H9 (cell line): ENCODE measurements around the gene DAAM1. TPM values are rescaled to one million over a fixed set of nuclear protein-coding genes. Genes with fewer than 3 reads are reported as not detected.

Experiments
- DNase-seq: peaks from one replicate; pipeline ENCODE4 v3.0.0-alpha.2; 2017
- H2AFZ ChIP-seq: one replicate; pipeline ENCODE4 v1.6.1; 2013; ENCODE audit warnings: mild to moderate bottlenecking, low read length, control low read depth, moderate library complexity
- H2AK5ac ChIP-seq: 2 replicates; pipeline ENCODE4 v1.6.1; 2013; ENCODE audit warnings: low read length, control low read depth, mixed read lengths; ENCODE audit not compliant: insufficient read length
- H2BK120ac ChIP-seq: one replicate; pipeline ENCODE4 v1.6.1; 2013; ENCODE audit warnings: low read depth, mild to moderate bottlenecking, low read length, control low read depth, inconsistent platforms; ENCODE audit not compliant: poor library complexity, severe bottlenecking
- H2BK12ac ChIP-seq: 2 replicates; pipeline ENCODE4 v1.6.1; 2013; ENCODE audit warnings: low read length, control low read depth, mixed read lengths, low read depth; ENCODE audit not compliant: insufficient read length
- H2BK15ac ChIP-seq: 2 replicates; pipeline ENCODE4 v1.6.1; 2013; ENCODE audit warnings: low read depth, low read length, control low read depth
- H2BK20ac ChIP-seq: one replicate; pipeline ENCODE4 v1.6.1; 2013; ENCODE audit warnings: low read depth, mild to moderate bottlenecking, low read length, control low read depth, inconsistent platforms; ENCODE audit not compliant: poor library complexity, severe bottlenecking
- H2BK5ac ChIP-seq: 2 replicates; pipeline ENCODE4 v1.6.1; 2013; ENCODE audit warnings: low read length, control low read depth, mixed read lengths; ENCODE audit not compliant: insufficient read length
- H3K14ac ChIP-seq: 2 replicates; pipeline ENCODE4 v1.6.1; 2013; ENCODE audit warnings: low read length, control low read depth; ENCODE audit not compliant: insufficient read depth
- H3K18ac ChIP-seq: 2 replicates; pipeline ENCODE4 v1.6.1; 2013; ENCODE audit warnings: low read depth, mild to moderate bottlenecking, mixed read lengths, low read length, control low read depth; ENCODE audit not compliant: insufficient read length
- H3K23ac ChIP-seq: 2 replicates; pipeline ENCODE4 v1.6.1; 2013; ENCODE audit warnings: low read length, control low read depth, mixed read lengths, low read depth; ENCODE audit not compliant: insufficient read length
- H3K23me2 ChIP-seq: 2 replicates; pipeline ENCODE4 v1.6.1; 2013; ENCODE audit warnings: low read depth, mild to moderate bottlenecking, mixed read lengths, low read length, control low read depth; ENCODE audit not compliant: insufficient read length, poor library complexity, severe bottlenecking
- H3K27ac ChIP-seq: 2 replicates; pipeline ENCODE4 v1.5.1; 2013; ENCODE audit warnings: low read length, control low read depth, mixed read lengths, low read depth; ENCODE audit not compliant: insufficient read length
- H3K27me3 ChIP-seq: 2 replicates; pipeline ENCODE4 v1.6.1; 2013; ENCODE audit warnings: low read length, control low read depth, inconsistent platforms; ENCODE audit not compliant: insufficient read depth
- H3K4ac ChIP-seq: 2 replicates; pipeline ENCODE4 v1.6.1; 2013; ENCODE audit warnings: low read depth, mild to moderate bottlenecking, control low read depth, inconsistent platforms, low read length, moderate library complexity
- H3K4me1 ChIP-seq: 2 replicates; pipeline ENCODE4 v1.6.1; 2013; ENCODE audit warnings: low read length, control low read depth, inconsistent platforms; ENCODE audit not compliant: insufficient read depth
- H3K4me2 ChIP-seq: 2 replicates; pipeline ENCODE4 v1.6.1; 2013; ENCODE audit warnings: low read length, control low read depth, mixed read lengths; ENCODE audit not compliant: insufficient read length, insufficient read depth
- H3K56ac ChIP-seq: 2 replicates; pipeline ENCODE4 v1.6.1; 2013; ENCODE audit warnings: low read depth, mild to moderate bottlenecking, mixed read lengths, low read length, control low read depth; ENCODE audit not compliant: insufficient read length
- H3K79me1 ChIP-seq: 2 replicates; pipeline ENCODE4 v1.6.1; 2013; ENCODE audit warnings: low read depth, mild to moderate bottlenecking, moderate library complexity, low read length, control low read depth, inconsistent platforms; ENCODE audit not compliant: insufficient read depth, poor library complexity, severe bottlenecking
- H3K79me2 ChIP-seq: 2 replicates; pipeline ENCODE4 v1.6.1; 2013; ENCODE audit warnings: low read length, control low read depth, inconsistent platforms; ENCODE audit not compliant: insufficient read depth
- H3K9ac ChIP-seq: 2 replicates; pipeline ENCODE4 v1.6.1; 2013; ENCODE audit warnings: low read length, control low read depth, mixed read lengths; ENCODE audit not compliant: insufficient read length; ENCODE audit errors: extremely low read depth
- H3K9me3 ChIP-seq: one replicate; pipeline ENCODE4 v1.6.1; 2013; ENCODE audit warnings: low read depth, low read length, inconsistent platforms; ENCODE audit not compliant: control insufficient read depth
- H3T11ph ChIP-seq: one replicate; pipeline ENCODE4 v1.6.1; 2013; ENCODE audit warnings: mild to moderate bottlenecking, low read length, control low read depth, inconsistent platforms
- H4K20me1 ChIP-seq: one replicate; pipeline ENCODE4 v1.6.1; 2013; ENCODE audit not compliant: control insufficient read depth, insufficient read length, insufficient read depth
- H4K5ac ChIP-seq: 2 replicates; pipeline ENCODE4 v1.6.1; 2013; ENCODE audit warnings: low read depth, mild to moderate bottlenecking, mixed read lengths, low read length, control low read depth; ENCODE audit not compliant: insufficient read length
- H4K8ac ChIP-seq: replicated peaks from 2 replicates; pipeline ENCODE4 v1.6.1; 2013; ENCODE audit warnings: low read length, control low read depth, mixed read lengths, low read depth; ENCODE audit not compliant: insufficient read length
- H4K91ac ChIP-seq: 2 replicates; pipeline ENCODE4 v1.6.1; 2013; ENCODE audit warnings: low read depth, mild to moderate bottlenecking, moderate library complexity, mixed read lengths, low read length, control low read depth; ENCODE audit not compliant: insufficient read length
- H3K27ac Mint-ChIP-seq, 3 experiments: 2 replicates in 2 of 3; 3 replicates in 1 of 3; pipeline ENCODE4 v1.8.0; 2020 to 2021; ENCODE audit warnings: mixed read lengths in 3 of 3, mild to moderate bottlenecking in 1 of 3, moderate library complexity in 1 of 3
- H3K27me3 Mint-ChIP-seq: 2 replicates; pipeline ENCODE4 v1.8.0; 2021; ENCODE audit warnings: low read depth, mild to moderate bottlenecking, moderate library complexity, mixed read lengths
- H3K36me3 Mint-ChIP-seq, 3 experiments: 2 replicates in 2 of 3; 3 replicates in 1 of 3; pipeline ENCODE4 v1.8.0; 2020 to 2021; ENCODE audit warnings: low read depth in 3 of 3, mixed read lengths in 3 of 3; ENCODE audit not compliant: insufficient read depth in 1 of 3
- H3K4me1 Mint-ChIP-seq, 2 experiments: 2 replicates each; pipeline ENCODE4 v1.8.0; 2020; ENCODE audit warnings: mixed read lengths in 2 of 2
- H3K4me3 Mint-ChIP-seq, 2 experiments: 2 replicates in 1 of 2; 3 replicates in 1 of 2; pipeline ENCODE4 v1.8.0; 2020 to 2021; ENCODE audit warnings: mild to moderate bottlenecking in 2 of 2, mixed read lengths in 2 of 2, moderate library complexity in 1 of 2
- H3K9me3 Mint-ChIP-seq, 2 experiments: 2 replicates in 1 of 2; 3 replicates in 1 of 2; pipeline ENCODE4 v1.8.0; 2020; ENCODE audit warnings: mild to moderate bottlenecking in 2 of 2, mixed read lengths in 2 of 2, moderate library complexity in 1 of 2
- CTCF ChIP-seq: fragments of 200-600 bp; sonication (generic); conservative IDR thresholded peaks from 3 replicates; pipeline ENCODE4 v1.8.0; 2021; ENCODE audit warnings: antibody characterized with exemption, mild to moderate bottlenecking
- WGBS: extraction: QIAGEN DNeasy Blood & Tissue Kit; methylation state at CpG from one replicate; pipeline ENCODE4 v1.1.7; 2013; ENCODE audit warnings: missing lambda C conversion rate, low lambda C conversion rate, mixed read lengths; ENCODE audit not compliant: insufficient read length; ENCODE audit errors: extremely low coverage; 5-methylcytosine and 5-hydroxymethylcytosine counted together
- total RNA-seq: library from RNA; stranded (reverse); gene quantifications from 2 replicates; pipeline ENCODE4 v1.2.1, GENCODE V29; 2021

Gene DAAM1
- total RNA-seq, 1 experiment from 2014 or later = 19.5 TPM

GRCh38 chr14:59354666-59355065, 166.2 kb downstream of the DAAM1 start:
- H4K5ac ChIP-seq = no peak overlapping the region
- H3K27me3 ChIP-seq = no peaks in the 10 kb centered on the region
- no peak for TF ChIP-seq CTCF
- H3K4ac ChIP-seq = no peak overlapping the region
- H3K14ac ChIP-seq = no peak overlapping the region
- H2BK5ac ChIP-seq = no peak overlapping the region
- H3K9ac ChIP-seq = no peak overlapping the region
- H3K56ac ChIP-seq = no peak overlapping the region
- Mint-ChIP-seq H3K27ac (peak overlapping the region in 1 of 3 experiments; percentile 26; a peak in 1 of 7 replicates), H3K27me3 (peaks cover 3% of the 10 kb centered on the region; the same call in 1 of the 2 replicates), H3K9me3 (no peaks in the 10 kb centered on the region), H3K4me3 (no peak overlapping the region), H3K4me1 (peaks cover 19 to 21% of the 10 kb centered on the region in 2 experiments), H3K36me3 (peaks cover 2 to 9% (median 8%) of the 10 kb centered on the region in 3 experiments; a peak in 3 of 7 replicates)
- no peaks in the 10 kb centered on the region for H3K79me2 ChIP-seq
- H3K23me2 ChIP-seq = no peaks in the 10 kb centered on the region
- no peak overlapping the region for H2BK15ac ChIP-seq
- no peak for DNase-seq
- no peak overlapping the region for H4K91ac ChIP-seq
- H3K79me1 ChIP-seq = no peaks in the 10 kb centered on the region
- no peak overlapping the region for H4K8ac ChIP-seq
- H3K4me1 ChIP-seq = peaks cover 2% of the 10 kb centered on the region; the same call in 1 of the 2 replicates
- H3K9me3 ChIP-seq = no peaks in the 10 kb centered on the region
- no peak overlapping the region for H3K23ac ChIP-seq
- no peak overlapping the region for H2BK20ac ChIP-seq
- no peak overlapping the region for H3T11ph ChIP-seq
- no peak overlapping the region for H3K4me2 ChIP-seq
- no peak overlapping the region for H2BK120ac ChIP-seq
- H4K20me1 ChIP-seq = no peaks in the 10 kb centered on the region
- H2AK5ac ChIP-seq = no peak overlapping the region
- H3K18ac ChIP-seq = no peak overlapping the region
- H2BK12ac ChIP-seq = no peak overlapping the region
- no CpG with 5 or more reads among the region's 3 CpGs for WGBS
- no peak overlapping the region for H3K27ac ChIP-seq
- H2AFZ ChIP-seq = no peak overlapping the region
